HG03045 (cell line): Measurements from ENCODE around the gene GSTM2.
"Not testable (repeated sequence)": the region's sequence is repeated elsewhere in the genome, so short reads cannot be mapped to it uniquely, and the experiment has no call there.

Experiments
- ATAC-seq: cut with Tn5 transposase; IDR thresholded peaks from one replicate; pipeline ENCODE4 v1.9.1; 2021; ENCODE audit warnings: mild to moderate bottlenecking, moderate library complexity; ENCODE audit not compliant: unreplicated experiment

Gene GSTM2

DNA sequence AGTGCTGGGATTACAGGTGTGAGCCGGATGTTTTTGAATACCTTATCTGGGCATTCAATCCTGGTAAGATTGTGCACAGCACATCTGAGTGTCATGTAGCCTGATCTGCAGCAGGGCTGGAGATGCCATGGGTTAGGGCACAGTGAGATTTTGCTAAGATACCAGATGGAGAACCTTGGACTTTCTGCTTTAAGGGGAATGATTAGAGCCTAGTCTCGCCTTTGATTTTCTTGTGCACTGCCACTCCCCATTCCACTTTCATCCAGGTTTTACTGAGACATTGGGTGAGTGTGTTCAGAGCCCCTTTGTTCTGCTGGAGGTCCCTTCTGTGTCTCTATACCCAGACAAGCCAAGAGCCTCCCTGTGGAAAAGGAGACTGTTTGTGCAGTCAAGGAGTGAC is 6.0 kb downstream of the GSTM2 start:
- not testable (repeated sequence) for ATAC-seq

DNA sequence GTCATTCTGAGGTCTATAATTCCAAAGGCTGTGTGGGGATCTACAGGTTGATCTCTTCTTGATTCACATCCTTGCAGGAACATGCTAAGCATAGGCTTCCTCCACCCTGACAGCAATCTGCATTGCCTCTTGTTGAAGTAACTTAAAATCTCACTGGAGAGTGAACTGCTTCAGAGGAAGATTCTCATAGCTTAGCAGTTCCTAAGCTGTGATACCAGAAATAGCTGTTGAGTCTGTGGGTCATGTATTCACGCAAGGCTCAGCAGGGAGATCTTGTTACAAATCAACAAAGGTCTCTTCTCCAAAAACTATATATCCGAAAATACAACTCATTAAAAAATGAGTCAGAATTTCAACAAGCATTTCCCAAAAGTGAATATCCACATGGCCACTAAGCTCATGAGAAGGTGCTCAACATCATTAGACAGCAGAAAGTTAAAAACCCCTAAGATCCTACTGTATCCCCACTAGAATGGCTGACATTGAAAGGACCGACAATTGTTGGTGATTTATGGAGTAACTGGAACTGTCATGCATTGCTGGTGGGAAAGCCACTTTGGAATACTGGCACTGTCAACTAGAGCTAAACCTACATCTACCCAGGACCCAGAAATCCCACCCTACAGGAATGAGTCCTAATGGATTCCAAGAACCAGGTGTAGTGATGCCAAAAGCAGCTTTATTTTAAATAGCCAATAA is 9.0 kb downstream of the GSTM2 start:
- not testable (repeated sequence) for ATAC-seq

DNA sequence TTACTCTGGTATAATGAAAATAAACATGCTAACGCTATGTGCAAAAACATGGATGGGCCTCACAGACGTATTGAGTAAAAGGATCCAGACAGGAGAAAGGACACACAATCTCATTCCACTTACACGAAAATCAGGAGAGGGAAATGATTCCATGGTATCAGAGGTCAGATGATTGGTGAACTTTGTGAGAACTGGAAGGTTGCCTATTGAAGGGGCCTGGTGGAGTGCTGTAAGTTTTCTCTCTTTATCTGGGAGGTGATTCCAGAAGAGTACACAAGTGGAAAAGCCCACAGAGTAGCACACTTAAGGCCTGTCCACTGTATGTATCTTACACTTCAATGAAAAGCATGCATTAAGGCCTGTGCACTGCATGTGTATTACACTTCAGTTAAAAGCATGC is 9.6 kb downstream of the GSTM2 start:
- ATAC-seq: no peak

DNA sequence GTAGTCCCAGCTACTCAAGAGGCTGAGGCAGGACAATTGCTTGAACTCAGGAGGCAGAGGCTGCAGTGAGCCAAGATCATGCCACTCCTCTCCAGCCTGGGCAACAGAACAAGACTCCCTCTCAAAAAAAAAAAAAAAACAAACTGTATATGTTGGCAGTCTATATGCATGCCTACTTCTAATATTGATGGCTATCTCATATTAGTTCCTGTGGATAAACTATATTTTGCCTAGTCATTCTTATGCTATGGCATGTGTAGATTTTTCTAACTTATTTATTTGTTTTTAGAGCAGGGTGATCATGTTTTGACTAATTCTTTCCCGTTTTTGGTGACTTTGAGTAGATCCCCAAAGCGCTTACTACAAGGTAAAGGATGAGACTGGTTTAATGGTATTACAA is 10.8 kb downstream of the GSTM2 start:
- ATAC-seq: not testable (repeated sequence)

- not testable (repeated sequence) for ATAC-seq
Observed at GRCh38 chr1:109684777-109685176, 16.9 kb downstream of the GSTM2 start.

- ATAC-seq: not testable (repeated sequence)
Observed at GRCh38 chr1:109685399-109685798, 17.5 kb downstream of the GSTM2 start.

DNA sequence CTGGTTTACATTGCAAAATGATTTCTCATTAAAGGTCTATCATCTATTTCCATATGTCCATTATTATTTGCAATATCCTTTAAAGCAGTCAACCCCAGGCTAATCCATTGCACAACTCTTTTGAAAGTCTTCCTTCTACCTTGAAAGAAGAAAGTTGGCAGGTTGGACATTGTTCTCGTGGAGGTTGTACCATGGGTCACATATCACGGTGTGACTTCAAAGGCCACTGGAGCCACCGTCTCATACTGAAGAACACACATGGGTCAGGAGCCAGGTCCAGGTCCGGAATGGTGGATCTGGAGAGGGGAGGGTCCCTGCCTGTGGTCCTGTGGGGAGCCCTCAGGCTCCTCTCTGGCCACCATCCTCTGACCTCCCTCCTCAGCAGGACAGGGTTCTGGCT is 18.0 kb downstream of the GSTM2 start:
- ATAC-seq: not testable (repeated sequence)

DNA sequence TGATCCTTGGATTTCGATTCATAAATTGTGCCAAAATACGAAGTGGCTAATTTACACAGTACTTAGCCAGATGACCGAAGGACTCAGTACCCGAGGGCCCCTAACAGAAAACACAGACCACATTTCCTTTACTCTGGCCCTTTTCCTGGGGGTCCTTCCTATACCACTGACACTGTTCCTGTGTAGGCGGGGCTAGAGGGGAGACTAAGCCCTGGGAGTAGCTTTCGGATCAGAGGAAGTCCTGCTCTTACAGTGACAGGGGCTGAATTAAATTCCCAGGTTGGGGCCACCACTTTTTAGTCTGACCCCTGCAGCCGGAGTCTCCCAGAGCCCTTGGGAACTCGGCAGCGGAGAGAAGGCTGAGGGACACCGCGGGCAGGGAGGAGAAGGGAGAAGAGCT is 19.3 kb downstream of the GSTM2 start:
- ATAC-seq: peak; percentile 6

DNA sequence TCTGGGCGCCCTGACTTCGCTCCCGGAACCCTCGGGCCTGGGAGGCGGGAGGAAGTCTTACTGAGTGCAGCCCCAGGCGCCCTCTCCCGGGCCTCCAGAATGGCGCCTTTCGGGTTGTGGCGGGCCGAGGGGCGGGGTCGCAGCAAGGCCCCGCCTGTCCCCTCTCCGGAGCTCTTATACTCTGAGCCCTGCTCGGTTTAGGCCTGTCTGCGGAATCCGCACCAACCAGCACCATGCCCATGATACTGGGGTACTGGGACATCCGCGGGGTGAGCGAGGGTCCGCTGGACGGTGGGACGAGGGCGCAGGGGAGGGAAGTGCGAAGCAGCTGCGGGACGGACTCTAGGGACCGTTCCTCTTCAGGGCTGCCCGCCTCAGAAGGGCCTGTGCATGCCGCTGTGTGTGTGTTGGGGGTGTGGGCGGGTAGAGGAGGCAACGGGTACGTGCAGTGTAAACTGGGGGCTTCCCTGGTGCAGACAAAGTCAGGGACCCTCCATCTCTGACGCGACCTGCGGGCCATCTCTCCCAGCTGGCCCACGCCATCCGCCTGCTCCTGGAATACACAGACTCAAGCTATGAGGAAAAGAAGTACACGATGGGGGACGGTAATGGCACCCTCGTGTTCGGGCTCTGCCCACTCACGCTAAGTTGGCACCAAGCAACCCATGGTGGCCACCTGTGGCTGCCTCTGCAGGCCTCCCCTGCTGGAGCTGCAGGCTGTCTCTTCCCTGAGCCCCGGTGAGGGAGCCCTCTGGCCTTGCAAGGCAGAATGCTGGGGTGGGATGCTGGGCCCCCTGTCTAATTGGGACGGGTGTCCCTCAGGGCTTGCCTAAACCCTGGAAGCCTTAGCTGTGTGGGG is 20.0 kb downstream of the GSTM2 start, which contains the start of gene GSTM1:
Gene GSTM1 (plus strand): TSS at position 177 of the 859 bp plus-strand sequence. CDS start 57 bp downstream, at position 234.
- ATAC-seq: peak; percentile 98

- no peak for ATAC-seq
Observed at GRCh38 chr1:109689844-109690405, 22.1 kb downstream of the GSTM2 start.

- ATAC-seq: no peak
Observed at GRCh38 chr1:109691759-109692158, 23.9 kb downstream of the GSTM2 start.

GRCh38 chr1:109694400-109694799 is 26.5 kb downstream of the GSTM2 start:
- not testable (repeated sequence) for ATAC-seq

- not testable (repeated sequence) for ATAC-seq
Observed at GRCh38 chr1:109695138-109695537, 27.3 kb downstream of the GSTM2 start.

DNA sequence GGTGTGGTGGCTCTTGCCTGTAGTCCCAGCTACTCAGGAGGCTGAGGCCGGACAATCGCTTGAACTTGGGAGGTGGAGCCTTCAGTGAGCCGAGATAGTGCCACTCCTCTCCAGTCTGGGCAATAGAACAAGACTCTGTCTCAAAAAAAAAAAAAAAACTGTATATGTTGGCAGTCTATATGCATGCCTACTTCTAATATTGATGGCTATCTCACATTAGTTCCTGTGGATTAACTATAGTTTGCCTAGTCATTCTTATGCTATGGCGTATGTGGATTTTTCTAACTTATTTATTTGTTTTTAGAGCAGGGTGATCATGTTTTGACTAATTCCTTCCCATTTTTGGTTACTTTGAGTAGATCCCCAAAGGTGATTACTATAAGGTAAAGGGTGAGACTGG is 29.2 kb downstream of the GSTM2 start:
- no peak for ATAC-seq

- not testable (repeated sequence) for ATAC-seq
Observed at GRCh38 chr1:109697861-109698260, 30.0 kb downstream of the GSTM2 start.

DNA sequence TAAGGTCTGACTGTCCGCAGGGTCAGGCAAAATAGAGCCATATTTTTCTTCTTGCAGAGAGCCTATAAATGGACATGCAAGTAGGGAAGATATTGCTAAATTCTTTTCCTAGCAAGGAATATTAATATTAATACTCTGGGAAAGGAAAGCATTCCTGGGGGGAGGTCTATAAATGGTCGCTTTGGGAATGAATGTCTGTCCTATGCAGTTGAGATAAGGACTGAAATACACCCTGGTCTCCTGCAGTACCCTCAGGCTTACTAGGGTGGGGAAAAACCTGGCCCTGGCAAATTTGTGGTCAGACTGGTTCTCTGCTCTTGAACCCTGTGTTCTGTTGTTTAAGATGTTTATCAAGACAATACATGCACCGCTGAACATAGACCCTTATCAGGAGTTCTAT is 35.1 kb downstream of the GSTM2 start:
- ATAC-seq: not testable (repeated sequence)

DNA sequence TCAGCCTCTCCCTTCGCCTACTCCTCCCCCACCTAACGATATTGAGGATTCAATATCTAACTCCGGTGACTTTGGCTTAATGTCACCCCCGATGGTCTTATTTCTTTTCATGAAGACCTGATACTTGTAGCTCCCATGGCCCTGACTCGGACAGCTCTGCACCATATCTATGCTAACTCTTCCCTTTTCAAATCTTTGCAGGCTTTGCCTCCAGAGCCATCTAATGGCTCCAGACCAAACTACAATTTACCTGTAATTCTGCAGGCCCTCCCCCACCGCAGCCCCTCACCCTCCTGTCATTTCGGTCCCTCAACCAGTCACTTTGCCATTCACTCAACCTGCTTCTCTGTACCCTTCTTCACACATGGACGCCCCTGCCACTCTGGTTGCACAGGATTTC is 36.3 kb downstream of the GSTM2 start:
- ATAC-seq: no peak

- ATAC-seq: no peak
Observed at GRCh38 chr1:109705411-109705810, 37.6 kb downstream of the GSTM2 start.

DNA sequence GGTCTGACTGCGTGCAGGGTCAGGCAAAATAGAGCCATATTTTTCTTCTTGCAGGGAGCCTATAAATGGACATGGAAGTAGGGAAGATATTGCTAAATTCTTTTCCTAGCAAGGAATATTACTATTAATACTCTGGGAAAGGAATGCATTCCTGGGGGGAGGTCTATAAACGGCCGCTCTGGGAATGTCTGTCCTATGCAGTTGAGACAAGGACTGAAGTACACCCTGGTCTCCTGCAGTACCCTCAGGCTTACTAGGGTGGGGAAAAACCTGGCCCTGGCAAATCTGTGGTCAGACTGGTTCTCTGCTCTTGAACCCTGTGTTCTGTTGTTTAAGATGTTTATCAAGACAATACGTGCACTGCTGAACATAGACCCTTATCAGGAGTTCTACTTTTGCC is 41.1 kb downstream of the GSTM2 start:
- ATAC-seq: not testable (repeated sequence)

DNA sequence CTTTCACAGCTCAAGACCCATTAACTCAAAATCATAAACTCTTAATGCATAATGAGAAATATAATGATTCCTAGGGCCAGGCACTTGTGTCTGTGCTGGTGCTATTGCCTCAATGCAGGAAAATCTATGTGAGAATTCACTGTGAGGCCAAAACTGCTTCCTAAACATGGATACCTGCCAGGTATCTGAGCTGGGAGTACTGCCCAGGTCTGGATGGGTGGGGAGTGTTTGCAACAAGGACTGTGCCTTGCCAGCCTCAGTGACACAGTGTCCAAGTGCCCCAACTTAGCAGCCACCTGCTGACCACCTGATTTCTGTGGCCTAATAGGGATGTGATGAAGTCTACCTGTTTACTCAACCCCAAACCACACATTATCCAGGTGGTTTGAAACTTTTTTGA is 42.0 kb downstream of the GSTM2 start:
- not testable (repeated sequence) for ATAC-seq

DNA sequence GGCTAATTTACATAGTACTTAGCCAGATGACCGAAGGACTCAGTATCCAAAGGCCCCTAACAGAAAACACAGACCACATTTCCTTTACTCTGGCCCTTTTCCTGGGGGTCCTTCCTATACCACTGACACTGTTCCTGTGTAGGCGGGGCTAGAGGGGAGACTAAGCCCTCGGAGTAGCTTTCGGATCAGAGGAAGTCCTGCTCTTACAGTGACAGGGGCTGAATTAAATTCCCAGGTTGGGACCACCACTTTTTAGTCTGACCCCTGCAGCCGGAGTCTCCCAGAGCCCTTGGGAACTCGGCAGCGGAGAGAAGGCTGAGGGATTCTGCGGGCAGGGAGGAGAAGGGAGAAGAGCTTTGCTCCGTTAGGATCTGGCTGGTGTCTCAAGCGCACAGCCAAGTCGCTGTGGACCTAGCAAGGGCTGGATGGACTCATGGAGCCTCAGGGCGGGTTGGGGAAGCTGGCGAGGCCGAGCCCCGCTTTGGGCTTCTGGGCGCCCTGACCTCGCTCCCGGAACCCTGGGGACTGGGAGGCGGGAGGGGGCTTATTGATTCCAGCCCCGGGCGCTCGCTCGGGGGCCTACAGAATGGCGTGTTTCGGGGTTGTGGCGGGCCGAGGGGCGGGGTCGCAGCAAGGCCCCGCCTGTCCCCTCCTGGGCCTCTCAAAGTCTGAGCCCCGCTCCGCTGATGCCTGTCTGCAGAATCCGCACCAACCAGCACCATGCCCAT is 43.9 kb downstream of the GSTM2 start, which contains the start of gene GSTM5:
Gene GSTM5 (plus strand): TSS at position 659 of the 728 bp plus-strand sequence. CDS start 62 bp downstream, at position 721.
- not testable (repeated sequence) for ATAC-seq
